ENCODE data around the gene FGF21.
A peak's percentile ranks its signal among the peaks of the same experiment; 100 is the strongest.
"Not testable (repeated sequence)": the region's sequence is repeated elsewhere in the genome, so short reads cannot be mapped to it uniquely, and the experiment has no call there.

Gene FGF21

GRCh38 chr19:48755084-48755641 is at the start of gene FGF21:
Gene FGF21, plus strand, starts transcription at chr19:48755524. Its CDS starts 713 bp downstream, at chr19:48756237.
- DNase-seq (ENCODE audit: low read depth), result no peak

DNA sequence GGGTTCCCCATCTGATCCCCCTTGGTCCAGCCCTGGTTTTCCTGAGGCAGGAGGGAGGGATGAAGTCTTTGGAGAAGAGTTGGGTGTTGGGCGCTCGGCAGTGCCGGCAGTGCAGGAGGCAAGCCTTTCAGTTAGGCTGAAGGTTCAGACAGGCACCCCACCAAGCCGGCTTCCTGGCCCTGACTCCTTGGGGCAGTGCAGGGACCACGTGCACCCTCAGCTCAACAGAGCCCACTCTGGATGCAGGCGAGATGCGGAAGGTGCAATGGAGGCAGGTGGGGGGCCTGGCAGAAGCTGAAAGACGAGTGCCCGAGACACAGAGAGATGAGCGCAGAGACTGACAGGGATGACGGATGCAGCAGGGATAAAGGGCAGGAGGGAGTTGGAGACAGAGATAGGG is 46.9 kb upstream of the FGF21 start:
- no peak for DNase-seq (ENCODE audit: low read depth)

GRCh38 chr19:48711106-48711662 is 44.1 kb upstream of the FGF21 start:
- no peak for DNase-seq (ENCODE audit: low read depth)

- DNase-seq (ENCODE audit: low read depth), result no peak
These were observed 42.1 kb upstream of the FGF21 start for GRCh38 chr19:48713041-48713863.

- peak; percentile 96 for DNase-seq (ENCODE audit: low read depth)
These were observed 41.2 kb upstream of the FGF21 start for GRCh38 chr19:48713864-48714755.

DNA sequence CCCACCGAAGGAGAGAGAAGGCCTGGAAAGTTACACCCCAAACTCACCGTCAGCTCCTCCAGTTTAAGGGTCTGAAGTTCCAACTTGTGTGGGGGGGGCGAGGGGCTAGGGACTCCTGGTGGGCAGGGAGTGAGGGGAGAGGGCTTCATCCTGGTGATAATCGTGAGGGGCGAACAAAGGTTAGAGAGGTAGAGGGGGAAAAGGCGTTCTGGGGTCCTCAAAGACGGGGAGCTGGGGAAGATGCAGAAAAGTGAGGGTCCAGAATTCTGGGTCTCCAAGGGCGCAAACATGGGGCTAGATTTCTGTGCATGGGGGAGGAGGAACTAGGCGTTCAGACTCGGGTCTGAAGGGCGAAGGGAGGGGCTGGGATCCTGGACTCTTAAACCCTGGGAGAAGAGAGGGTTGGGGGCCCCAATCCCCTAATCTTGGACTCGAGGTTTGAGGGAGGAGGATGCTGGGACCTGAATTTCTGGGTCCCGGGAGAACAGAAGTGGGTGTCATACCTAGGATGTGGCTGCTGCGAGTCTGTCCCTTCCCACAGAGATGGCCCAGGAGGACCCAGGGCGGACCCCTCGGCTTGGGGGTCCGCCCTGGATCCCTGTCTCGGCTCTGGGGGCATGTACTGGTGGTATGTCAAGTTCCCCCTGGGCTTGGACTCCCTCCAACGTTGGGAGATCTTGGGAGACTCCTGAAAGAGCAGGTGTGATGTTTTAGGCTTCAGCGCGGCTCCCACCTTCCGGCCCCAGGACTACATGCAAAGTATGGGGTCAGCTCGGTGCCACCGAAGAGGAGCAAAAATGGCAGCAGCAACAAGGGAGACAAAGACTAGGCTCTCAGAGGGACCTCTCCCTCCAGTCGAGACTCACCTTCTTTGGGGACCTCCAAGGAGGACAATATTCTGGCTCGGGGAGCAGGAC is 40.3 kb upstream of the FGF21 start:
- DNase-seq (ENCODE audit: low read depth), result no peak

DNA sequence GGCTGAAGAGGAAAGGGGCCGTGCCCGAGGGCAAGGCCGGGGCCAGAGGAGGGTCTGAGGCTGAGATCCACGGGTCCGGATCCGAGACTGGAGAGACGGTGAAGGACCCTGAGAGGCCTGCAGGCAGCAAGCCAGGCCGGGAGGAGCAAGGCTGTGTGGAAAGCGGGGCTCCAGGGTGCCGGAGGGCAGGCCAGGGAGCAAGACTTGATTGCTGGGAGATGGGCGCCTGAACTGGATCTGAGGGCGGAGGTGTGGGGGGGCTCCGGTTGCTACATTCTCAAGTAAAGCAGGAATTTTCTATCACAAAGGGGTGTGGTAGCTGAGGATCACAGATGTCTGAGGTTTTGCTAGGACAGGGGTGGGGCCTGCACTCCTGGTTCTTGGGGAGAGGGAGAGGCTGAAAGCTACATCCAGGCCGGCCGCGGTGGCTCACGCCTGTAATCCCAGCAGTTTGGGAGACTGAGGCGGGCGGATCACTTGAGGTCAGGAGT is 39.6 kb upstream of the FGF21 start:
- no peak for DNase-seq (ENCODE audit: low read depth)

- DNase-seq (ENCODE audit: low read depth), result no peak
These were observed 38.6 kb upstream of the FGF21 start for GRCh38 chr19:48716562-48717291.

DNA sequence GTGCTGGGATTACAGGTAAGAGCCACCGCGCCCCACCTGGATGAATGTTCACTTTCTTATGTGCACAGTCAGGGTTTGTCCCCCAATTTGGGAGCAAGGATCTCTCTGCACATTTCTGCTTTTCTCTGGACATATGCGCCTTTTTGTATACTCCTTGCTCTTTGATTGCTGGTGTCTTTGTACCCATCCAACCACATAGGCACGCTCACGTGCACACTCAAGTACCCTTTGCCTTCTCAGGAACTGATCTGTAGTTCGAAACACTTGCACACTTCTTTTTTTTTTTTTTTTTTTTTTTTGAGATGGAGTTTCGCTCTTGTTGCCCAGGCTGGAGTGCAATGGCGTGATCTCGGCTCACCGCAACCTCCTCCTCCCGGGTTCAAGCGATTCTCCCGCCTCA is 37.2 kb upstream of the FGF21 start:
- not testable (repeated sequence) for DNase-seq (ENCODE audit: low read depth)

DNA sequence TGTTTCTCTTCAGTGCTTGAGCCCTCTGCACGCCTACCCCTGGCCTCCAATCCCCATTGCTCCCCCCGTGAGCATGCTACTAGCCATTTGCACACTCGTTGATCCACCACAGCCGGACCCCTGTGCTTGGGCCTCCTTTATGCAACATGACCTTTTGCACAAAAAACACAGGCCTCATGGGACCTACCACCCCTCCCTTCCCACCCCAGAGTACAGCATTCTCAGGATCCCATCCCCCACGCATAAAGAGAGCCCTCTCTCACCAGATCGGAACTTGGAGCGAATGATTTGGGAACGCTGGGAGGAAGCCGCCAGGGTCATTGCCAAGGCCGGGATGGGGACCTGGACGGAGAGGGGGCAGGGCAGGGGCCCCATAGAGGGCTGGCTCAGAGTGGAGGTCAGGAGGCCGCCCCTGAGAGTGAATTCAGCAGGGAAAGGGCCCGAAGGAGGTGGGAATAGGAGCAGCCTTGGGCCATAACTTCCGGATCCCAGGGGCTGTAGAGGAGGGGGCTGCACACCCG is 36.6 kb upstream of the FGF21 start:
- no peak for DNase-seq (ENCODE audit: low read depth)

DNA sequence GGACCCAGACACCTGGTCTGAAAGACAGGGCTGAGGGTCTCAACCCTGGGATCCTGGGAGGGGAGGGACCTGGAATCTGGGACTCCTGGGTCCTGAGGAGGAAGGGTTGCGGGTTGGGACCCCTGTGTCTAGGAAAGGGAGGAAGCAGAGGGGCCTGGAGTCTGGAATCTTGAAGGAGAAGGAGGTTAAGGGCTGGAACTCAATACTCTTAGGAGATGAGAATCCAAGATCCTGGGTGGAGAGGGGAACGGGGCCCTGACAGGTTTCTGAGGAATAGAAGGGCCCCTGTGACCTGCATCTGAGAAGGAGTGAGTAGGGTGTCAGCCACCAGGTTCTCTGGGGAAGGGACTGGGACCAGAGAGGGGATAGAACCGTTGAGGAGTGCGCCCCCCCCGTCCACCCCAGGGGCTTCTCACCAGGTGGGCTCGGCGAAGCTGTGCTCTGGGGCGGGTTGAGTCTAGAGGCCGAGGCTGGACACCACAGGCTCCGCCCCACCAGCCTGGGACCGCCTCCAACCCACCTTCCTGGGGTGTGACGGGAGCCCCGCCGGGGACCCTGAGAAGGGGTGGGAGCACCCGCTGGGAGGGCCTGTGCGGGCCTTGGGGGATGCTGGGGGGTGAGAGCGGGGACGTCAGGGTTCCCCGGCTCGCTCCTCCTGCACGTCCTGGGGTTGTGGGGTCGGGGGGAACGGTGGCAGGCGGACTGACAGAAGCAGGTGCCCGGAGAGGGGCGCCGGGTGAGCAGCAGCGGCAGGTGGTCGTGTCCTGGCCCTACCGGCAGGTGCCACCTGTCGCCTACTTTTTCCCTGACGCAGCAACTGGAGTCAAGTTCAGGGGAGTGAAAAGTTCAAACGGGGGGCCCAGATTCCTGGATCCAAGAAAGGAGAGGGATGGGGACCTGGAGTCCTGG is 35.8 kb upstream of the FGF21 start, which contains the start of gene MAMSTR:
MAMSTR (minus strand) TSS at position 463 of the 909 bp plus-strand sequence. CDS start 694 bp downstream, outside the sequence.
- DNase-seq (ENCODE audit: low read depth), result no peak

DNA sequence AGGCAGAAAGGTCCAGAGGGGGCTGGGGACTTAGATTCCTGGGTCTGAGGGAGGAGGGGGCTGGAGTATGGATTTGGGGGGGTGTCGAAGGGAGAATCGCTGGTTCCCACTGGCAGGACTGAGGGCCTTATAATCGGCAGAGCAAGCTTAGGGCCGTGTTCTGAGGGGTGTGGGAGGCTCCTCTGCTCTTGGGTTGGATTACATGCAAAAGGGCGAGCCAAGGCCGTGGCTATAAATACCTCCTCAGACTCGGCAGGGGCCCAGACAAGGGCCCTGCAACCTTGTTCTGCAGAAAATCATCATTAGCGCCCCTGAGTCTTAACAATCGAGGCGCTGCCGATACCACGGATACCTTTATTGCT is 35.1 kb upstream of the FGF21 start:
- no peak for DNase-seq (ENCODE audit: low read depth)

DNA sequence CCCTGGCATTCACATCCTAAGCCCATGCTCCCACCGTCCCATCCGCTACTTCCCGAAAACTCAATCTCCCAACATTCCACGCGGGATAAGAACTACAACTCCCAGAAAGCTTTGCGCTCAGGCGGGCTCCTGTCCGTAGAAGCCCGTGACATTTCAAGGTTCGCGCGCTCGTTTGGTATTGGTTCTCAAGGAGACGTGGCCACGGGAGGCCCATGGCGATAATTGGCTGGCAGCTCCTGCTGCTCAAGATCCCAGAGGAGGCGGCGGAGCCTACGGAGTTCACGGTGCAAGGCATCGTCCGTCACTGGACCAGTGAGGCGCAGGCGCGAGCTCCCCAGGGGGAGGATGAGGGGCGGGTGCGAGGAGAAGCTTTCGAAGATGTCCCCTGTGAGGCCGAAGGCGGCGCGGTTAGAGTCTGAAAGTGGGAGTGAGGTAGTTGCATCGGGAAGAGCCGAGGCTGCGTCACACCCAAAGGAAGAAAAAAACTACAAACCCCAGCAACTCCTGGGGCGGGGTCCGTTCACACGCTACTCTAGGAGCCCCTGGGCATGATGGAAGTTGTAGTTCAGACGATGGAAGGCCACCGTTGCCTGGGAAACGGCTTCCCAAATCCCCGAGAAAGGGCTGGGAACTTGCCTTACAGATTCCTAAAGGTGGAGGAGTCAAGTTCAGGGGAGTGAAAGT is 34.6 kb upstream of the FGF21 start:
- peak; percentile 87 for DNase-seq (ENCODE audit: low read depth)

DNA sequence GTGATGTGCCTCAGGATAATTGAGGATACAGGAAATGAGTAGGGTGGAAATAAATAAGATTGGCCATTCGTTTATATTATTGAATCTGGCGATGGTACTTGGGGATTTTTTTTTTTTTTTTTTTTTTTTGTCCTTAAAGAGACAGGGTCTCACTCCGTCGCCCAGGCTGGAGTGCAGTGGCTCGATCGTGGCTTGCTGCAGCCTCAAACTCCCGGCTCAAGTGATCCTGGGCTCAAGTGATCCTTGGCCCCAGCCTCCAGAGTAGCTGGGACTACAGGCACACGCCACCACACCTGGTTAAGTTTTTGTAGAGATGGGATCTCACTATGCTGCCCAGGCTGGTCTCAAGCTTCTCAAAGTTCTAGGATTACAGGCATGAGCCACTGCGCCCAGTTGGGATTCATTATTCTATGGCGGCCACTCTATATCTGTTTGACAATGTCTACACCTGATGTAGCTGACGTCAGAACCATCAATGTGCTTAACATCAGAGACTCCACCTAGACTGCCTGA is 33.1 kb upstream of the FGF21 start:
- no peak for DNase-seq (ENCODE audit: low read depth)

DNA sequence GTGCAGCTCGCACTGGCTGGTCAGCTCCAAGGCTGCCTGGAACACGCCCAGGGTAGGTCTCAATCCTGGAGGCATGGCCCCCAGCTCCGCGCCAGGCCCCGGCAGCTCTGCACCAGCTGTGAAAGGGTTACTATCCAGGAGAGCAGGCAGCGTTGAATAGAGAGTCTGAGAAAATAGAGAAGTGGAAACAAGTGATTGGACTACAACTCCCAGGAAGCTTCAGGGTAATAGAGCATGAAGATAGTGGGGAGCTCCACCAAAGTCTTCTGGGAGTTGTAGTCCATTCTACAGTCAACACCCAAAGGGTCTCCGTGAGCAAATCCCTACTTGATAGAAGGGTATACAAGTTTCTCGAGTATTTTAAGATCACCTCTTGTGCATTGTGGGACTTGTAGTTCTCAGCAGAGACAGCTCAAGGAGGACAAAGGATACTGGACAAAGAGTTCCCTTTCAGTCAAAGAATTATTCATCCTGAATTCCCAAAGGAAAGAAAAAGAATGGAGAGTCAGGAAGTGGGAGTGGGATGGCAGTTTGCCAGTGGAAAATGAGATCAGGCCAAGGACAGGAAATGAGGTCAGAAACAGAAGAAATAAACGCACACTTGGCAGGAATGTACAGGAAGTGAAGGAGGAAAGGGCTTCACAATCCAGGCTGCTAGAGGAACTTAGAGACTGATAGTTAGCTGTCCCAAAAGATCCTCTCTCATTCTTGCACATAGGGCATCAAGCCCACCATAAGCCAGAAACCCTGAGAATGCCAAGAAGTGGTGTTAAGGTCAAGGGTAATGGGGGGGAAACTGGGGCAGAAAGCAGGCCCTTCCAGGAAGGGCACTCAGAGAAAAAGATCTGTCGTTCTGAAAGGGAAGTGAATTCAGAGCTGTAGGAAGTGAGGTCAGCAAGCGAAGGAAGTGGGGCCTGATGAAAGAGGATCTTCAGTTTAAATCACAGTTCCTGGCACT is 30.2 kb upstream of the FGF21 start:
- no peak for DNase-seq (ENCODE audit: low read depth)

DNA sequence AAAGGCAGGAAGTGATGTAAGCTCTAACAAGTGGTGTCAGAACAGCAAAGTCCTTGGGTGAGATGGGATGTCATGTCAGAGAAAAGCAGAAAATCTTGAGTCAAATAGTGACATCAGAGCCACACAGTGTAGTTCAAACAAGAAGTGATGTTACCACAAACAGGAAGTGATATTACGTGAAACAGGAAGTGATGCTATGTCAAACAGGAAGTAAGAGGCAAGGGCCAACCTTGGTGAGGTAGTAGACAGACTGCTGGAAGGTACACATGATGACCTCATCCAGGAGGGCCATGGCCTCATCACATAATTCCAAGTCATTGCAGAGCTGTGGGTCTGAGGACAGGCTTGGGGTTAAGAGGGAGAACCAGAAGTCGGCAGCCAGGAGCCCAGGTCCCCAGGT is 28.8 kb upstream of the FGF21 start:
- no peak for DNase-seq (ENCODE audit: low read depth)

All from T-helper 22 cell (primary cell).